Stomach smooth muscle (tissue), 2 donors: Measurements from ENCODE around the gene PWWP2B.

ENCODE experiments used
- H3K27ac ChIP-seq: one replicate; pipeline ENCODE4 v1.7.0; 2013; ENCODE audit warnings: mild to moderate bottlenecking, low read length, inconsistent platforms
- H3K27me3 ChIP-seq, 2 donors: one replicate each; pipeline ENCODE4 v1.7.0; 2013; ENCODE audit warnings: low read length in 2 of 2; ENCODE audit not compliant: insufficient read depth in 2 of 2, control insufficient read depth in 1 of 2
- H3K36me3 ChIP-seq, 2 donors: one replicate each; pipeline ENCODE4 v1.7.0; 2013; ENCODE audit warnings: low read length in 2 of 2; ENCODE audit not compliant: control insufficient read depth in 2 of 2, insufficient read depth in 2 of 2
- H3K4me1 ChIP-seq: one replicate; pipeline ENCODE4 v1.7.0; 2013; ENCODE audit warnings: low read length; ENCODE audit not compliant: control insufficient read depth, insufficient read depth
- H3K4me3 ChIP-seq, 2 donors: one replicate each; pipeline ENCODE4 v1.7.0; 2013; ENCODE audit warnings: low read length in 2 of 2
- H3K9ac ChIP-seq, 2 donors: one replicate each; pipeline ENCODE4 v1.7.0; 2013; ENCODE audit warnings: low read length in 2 of 2, mild to moderate bottlenecking in 1 of 2
- H3K9me3 ChIP-seq, 2 donors: one replicate each; pipeline ENCODE4 v1.7.0; 2013; ENCODE audit warnings: low read length in 2 of 2; ENCODE audit not compliant: control insufficient read depth in 2 of 2
- donor health status: healthy.
- donor health status: Pancreatic carcinoma.

The PWWP2B gene

DNA sequence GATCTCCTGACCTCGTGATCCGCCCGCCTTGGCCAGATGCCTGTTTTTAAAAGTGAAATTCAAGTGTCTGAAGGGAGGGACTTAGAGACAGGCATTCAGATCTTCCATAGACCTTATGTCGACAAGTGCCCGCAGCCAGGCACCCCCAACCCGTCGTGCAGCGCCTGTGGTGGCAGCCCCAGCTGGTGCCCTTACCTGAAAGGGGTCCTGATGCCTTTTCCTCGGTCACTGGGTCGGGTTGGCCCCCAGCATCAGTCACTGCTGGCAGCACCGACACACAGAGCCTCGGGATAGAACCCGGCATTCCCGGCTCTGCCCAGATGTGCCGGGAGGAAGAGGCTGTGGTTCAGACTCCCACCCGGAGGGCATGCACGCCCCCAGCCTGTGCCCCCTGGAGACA is 41.7 kb upstream of the PWWP2B start:
- no peak overlapping the region for H3K4me3 ChIP-seq
- no peaks in the 10 kb centered on the region for H3K9me3 ChIP-seq
- no peaks in the 10 kb centered on the region for H3K27me3 ChIP-seq
- H3K36me3 ChIP-seq = no peaks in the 10 kb centered on the region
- no peak overlapping the region for H3K9ac ChIP-seq
- no peak overlapping the region for H3K27ac ChIP-seq
- no peaks in the 10 kb centered on the region for H3K4me1 ChIP-seq

DNA sequence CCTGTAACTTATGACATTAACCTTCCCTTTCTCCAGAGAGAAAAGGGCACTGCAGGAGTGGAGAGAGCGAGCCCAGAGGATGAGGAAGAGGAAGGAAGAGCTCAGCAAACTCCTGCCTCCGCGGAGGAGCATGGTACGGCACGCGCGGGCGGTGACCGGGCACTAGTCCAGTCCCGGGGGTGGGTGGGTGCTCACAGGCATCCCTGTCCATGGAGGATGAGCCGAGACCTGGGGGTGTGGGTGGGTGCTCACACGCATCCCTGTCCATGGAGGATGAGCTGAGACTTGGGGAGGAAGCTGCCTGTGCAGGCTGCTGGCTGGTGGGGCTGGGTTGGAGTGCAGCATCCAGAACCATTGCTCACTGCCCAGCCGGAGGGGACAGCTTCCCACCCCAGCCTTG is 41.2 kb upstream of the PWWP2B start:
- no peaks in the 10 kb centered on the region for H3K4me1 ChIP-seq
- no peaks in the 10 kb centered on the region for H3K36me3 ChIP-seq
- H3K9me3 ChIP-seq = no peaks in the 10 kb centered on the region
- no peak overlapping the region for H3K27ac ChIP-seq
- H3K4me3 ChIP-seq = no peak overlapping the region
- no peaks in the 10 kb centered on the region for H3K27me3 ChIP-seq
- no peak overlapping the region for H3K9ac ChIP-seq

DNA sequence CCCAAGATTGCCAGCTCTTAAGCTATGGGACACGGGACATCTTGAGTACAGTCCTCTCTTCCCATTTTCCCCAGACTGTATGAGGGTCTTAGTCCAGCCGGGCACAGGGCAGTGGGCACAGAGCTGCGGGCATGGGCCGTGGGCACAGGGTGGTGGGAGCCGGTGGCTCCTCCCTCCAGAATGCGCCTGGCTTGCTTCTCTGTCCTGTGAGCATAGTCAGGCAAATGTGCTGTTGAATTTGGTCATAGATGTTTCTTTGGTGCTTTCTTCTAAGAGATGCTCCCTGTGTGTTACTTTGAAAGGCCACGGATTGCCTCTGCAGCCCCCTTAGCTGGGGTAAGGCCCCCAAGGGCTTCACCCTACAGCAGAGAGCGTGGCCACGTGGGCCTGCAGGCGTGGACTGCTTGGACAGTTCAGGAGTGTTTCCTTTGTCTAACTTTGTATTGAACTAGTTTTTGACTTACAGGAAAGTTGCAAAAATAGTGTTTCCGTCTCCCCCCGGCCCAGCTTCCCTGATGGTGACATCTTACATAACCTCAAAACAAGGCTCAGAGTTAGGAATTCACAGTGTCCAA is 40.3 kb upstream of the PWWP2B start:
- H3K9ac ChIP-seq = no peak overlapping the region
- no peaks in the 10 kb centered on the region for H3K36me3 ChIP-seq
- H3K27me3 ChIP-seq = no peaks in the 10 kb centered on the region
- H3K27ac ChIP-seq = no peak overlapping the region
- H3K4me3 ChIP-seq = no peak overlapping the region
- H3K4me1 ChIP-seq = no peaks in the 10 kb centered on the region
- no peaks in the 10 kb centered on the region for H3K9me3 ChIP-seq

DNA sequence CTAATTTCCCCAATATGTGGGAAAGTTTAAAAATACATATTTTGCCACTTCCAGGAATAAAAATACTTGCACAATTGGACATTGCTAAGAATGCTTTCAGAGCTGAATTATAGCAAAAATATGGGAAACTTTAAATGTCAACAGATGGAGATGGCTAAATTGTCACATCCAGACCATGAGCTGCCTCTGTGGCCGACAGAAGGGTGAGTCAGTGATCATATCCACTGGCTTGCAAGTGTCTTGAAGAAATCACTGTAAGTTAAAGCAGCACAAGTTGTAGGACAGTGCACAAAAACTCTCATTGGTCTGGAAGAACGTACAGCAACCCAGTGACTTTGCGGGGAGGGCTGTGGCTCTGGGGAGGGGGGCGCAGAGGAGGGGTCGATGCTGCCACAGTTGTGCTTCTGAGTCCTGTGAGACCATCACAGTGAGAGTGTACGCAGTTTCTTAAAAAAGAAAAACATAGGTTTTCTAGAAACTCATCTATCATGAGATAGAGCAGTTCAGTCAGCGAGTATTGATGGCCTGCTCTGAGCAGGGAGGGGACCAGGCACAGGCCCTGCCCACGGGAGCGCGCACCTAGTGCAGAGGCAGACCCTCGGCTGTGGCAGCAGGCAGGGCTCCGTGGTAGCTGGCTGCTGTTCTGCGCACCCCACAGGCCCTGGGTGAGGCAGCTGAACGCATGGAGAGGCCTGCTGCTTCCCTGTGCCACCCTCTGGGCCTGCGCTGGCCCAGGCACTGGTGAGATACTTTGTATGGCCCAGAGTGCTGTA is 39.5 kb upstream of the PWWP2B start:
- H3K36me3 ChIP-seq = no peaks in the 10 kb centered on the region
- H3K27ac ChIP-seq = no peak overlapping the region
- H3K9me3 ChIP-seq = no peaks in the 10 kb centered on the region
- H3K4me3 ChIP-seq = no peak overlapping the region
- H3K9ac ChIP-seq = no peak overlapping the region
- H3K4me1 ChIP-seq = no peaks in the 10 kb centered on the region
- no peaks in the 10 kb centered on the region for H3K27me3 ChIP-seq

DNA sequence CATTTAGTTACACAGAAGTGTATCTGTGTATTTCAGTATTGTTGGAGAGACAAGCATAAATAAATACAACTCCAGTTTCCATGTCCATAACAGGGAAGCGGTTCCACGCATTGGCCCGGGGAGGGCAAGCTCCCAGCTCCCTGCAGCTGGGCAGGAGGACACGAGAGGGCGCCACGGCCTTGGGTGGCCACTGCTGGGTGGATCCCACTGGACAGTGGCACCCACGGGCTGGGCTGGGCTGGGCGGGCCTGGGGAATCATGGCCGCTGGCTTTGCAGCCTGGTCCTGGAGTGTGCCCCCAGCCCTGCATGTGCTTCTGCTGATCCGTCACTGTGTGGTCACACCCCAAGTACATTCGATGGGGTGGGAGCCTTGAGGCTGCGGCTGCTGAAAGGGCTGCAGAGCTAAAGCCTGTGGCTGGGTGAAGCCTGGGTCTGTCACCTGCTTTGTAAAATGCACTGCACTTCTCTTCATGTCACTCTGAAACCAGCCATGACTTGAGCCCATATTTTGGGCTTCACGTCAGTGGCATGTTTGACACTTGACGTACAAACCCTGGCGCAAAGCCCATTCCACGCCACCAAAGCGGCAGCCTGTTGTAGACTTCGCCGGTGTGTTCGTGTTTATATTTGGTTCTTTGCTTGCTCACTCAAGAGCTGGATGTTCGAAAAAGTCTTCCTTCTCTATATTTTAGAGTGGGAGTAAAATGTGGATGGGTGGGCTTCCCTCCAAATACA is 37.5 kb upstream of the PWWP2B start:
- Histone ChIP-seq H3K4me1 (no peaks in the 10 kb centered on the region), H3K4me3 (no peak overlapping the region), H3K9ac (no peak overlapping the region), H3K27ac (no peak overlapping the region), H3K36me3 (peaks cover 0 to 4% of the 10 kb centered on the region in 2 donors), H3K9me3 (no peaks in the 10 kb centered on the region), H3K27me3 (no peaks in the 10 kb centered on the region)

DNA sequence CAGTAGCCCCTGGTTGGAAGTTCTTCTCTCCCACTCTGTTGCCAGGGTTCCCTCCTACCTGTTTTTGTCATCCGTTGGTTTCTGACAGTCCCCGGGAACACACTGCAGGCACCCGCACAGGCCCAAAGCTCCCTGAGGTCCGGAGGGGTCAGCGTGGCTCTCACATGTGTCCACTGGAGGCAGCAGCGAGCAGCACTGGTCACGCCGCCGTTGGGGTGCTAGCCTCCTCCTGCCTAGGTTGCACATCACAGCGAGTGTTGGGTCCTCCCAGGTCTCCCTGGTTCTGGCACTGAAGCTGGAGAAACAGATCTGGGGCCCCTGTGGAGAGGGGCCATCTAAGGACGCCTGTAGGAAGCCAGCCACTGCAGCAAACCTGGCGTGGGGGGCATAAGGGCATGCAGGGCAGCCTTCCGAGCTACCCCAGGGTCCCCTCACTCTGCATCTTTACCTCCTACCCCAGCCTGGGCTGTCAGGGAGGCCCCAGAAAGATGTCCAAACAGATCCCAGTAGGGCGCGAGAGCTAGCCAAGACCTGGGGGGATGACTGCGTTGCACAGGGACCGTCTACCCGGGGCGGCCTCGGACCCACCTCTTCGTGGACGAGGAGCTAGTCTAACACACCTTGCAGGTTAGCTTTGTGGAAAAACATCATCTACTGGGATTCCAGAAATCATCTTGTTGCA is 36.1 kb upstream of the PWWP2B start:
- H3K4me3 ChIP-seq = no peak overlapping the region
- H3K27ac ChIP-seq = no peak overlapping the region
- no peaks in the 10 kb centered on the region for H3K27me3 ChIP-seq
- peaks cover 0 to 5% of the 10 kb centered on the region in 2 donors for H3K36me3 ChIP-seq
- H3K4me1 ChIP-seq = no peaks in the 10 kb centered on the region
- H3K9me3 ChIP-seq = no peaks in the 10 kb centered on the region
- no peak overlapping the region for H3K9ac ChIP-seq

DNA sequence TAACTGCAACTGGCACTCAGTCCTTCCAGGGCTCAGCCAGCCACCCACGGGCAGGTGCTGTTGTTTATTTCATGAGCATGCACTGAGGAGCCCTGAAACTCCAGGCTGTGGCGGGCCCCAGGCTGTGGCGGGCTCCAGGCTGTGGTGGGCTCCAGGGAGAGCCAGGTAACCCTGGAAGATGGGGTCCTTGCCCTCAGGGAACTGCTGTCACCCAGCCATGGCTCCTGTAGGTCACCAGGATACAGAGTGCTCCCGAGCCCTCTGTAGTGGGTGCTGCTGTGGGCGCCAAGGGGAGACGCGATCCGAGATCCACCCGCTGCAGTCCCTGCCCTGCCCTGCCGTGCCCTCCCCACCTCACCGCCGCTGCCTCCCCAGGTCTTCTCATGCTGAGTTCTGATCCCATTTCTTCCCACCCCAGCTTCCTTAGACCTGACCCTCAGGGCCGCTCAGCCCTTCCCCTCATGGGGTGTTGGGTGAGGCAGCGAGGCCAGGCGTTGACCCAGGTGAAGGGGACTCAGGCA is 35.4 kb upstream of the PWWP2B start:
- no peaks in the 10 kb centered on the region for H3K4me1 ChIP-seq
- H3K9me3 ChIP-seq = no peaks in the 10 kb centered on the region
- no peak overlapping the region for H3K27ac ChIP-seq
- no peaks in the 10 kb centered on the region for H3K27me3 ChIP-seq
- peaks cover 4 to 12% of the 10 kb centered on the region in 2 donors for H3K36me3 ChIP-seq
- H3K9ac ChIP-seq = no peak overlapping the region
- H3K4me3 ChIP-seq = no peak overlapping the region

DNA sequence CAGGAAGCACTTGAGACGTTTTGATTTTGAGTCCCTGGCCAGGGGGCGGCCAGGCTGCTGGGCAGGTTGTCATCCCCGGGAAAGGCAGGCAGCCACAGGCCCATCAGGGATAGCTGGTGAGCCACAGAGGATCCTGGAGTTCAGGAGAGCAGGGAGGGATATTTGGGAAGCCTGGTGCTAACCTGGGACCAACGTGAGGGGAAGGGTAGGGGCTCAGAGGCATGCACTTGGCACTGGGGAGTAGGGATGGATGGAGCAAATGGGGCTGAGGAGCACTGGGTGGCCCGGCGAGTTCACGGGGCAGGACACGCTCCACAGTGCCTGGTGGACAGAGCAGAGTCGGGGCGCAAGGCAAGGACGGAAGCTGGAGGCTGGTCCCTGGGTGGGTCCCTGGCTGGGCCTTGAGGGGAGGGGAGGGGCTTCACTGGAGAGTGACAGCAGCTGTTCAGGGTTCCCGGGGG is 34.8 kb upstream of the PWWP2B start:
- Histone ChIP-seq H3K9ac (no peak overlapping the region), H3K36me3 (peaks cover 7 to 16% of the 10 kb centered on the region in 2 donors)

DNA sequence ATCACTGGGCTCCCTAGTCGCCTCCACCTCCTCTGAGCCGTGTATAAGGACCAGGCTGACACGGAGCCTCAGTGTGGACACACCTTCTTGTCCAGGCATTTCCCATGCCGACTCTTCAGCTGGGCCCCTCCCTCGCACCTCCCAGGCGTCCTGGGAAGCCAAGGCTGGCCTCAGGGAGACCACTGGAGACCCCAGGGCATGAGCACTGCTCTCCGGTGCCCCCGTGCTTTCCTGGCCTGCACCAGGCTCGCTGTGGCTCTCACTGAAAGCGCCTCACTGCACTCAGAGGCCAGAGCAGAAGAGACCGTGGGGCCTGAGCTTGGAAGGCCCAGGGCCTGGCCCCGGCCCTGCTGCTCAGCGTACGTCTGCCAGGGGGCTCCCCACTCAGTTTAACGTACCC is 33.6 kb upstream of the PWWP2B start:
- H3K36me3 ChIP-seq = peaks cover 8 to 16% of the 10 kb centered on the region in 2 donors
- no peak overlapping the region for H3K27ac ChIP-seq
- H3K4me3 ChIP-seq = no peak overlapping the region
- H3K4me1 ChIP-seq = no peaks in the 10 kb centered on the region
- no peaks in the 10 kb centered on the region for H3K9me3 ChIP-seq
- no peak overlapping the region for H3K9ac ChIP-seq
- no peaks in the 10 kb centered on the region for H3K27me3 ChIP-seq

More for the DNA sequence above, 34.8 kb upstream of the PWWP2B start:
- Histone ChIP-seq H3K27ac (no peak overlapping the region), H3K4me1 (no peaks in the 10 kb centered on the region), H3K27me3 (no peaks in the 10 kb centered on the region), H3K9me3 (no peaks in the 10 kb centered on the region), H3K4me3 (no peak overlapping the region)

DNA sequence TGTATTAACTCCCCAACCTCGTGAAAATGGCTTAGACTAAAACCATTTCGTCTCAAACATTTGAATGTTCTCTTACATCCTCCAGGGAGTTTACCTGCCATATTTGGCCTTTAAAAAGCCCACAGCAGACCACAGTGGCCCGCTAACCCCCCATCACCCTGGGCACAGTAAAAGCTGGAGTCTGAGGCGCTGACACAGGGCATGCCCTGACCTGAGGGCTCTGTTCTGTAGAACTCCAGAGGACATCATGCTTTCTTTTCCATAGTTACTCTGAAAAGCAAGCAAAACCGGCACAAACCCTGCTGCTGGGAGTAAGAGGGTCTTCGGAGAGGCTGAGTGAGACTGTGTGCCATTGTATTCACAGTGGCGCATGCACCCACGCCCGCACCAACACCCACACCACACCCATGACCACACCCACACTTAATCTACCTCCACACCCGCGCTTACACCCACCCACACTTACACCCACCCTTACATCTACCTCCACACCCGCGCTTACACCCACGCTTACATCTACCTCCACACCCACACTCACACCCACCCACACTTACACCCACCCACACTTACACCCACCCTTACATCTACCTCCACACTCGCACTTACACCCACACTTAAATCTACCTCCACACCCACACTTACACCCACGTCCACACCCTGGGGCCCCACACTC is 32.9 kb upstream of the PWWP2B start:
- H3K4me3 ChIP-seq = no peak overlapping the region
- no peaks in the 10 kb centered on the region for H3K4me1 ChIP-seq
- no peaks in the 10 kb centered on the region for H3K9me3 ChIP-seq
- H3K9ac ChIP-seq = no peak overlapping the region
- H3K27me3 ChIP-seq = no peaks in the 10 kb centered on the region
- H3K36me3 ChIP-seq = peaks cover 8 to 16% of the 10 kb centered on the region in 2 donors
- no peak overlapping the region for H3K27ac ChIP-seq
